PC-9 (cell line): ENCODE data around the gene ALX4. TPM values are rescaled to one million over a fixed set of nuclear protein-coding genes. Genes with fewer than 3 reads are reported as not detected.

Experiments used
- BruUV-seq: library from RNA; stranded (reverse); fragments of 400-500 nt; replicated peaks from 2 replicates; lab custom pipeline; 2021; lab: Mats Ljungman, UMichigan
- CTCF ChIA-PET: fragments of 300-600 bp; sonication (Branson Sonifier 250); formaldehyde crosslinking; loops from one replicate; lab custom pipeline; 2022; ENCODE audit warnings: antibody characterized with exemption; lab: Charles Lee
- POLR2A ChIA-PET: fragments of 300-600 bp; sonication (Branson Sonifier 250); formaldehyde crosslinking; loops from one replicate; lab custom pipeline; 2022; ENCODE audit warnings: antibody characterized with exemption; ENCODE audit not compliant: unreplicated experiment; lab: Charles Lee
- DNase-seq, 2 experiments: peaks; one replicate each; pipeline versions ENCODE4 v3.0.0 to v3.0.0-alpha.2; 2015 to 2022; ENCODE audit warnings: mixed read lengths in 1 of 2
- H2AFZ ChIP-seq: fragments of 200-600 bp; sonication (generic); 2 replicates; pipeline ENCODE4 v1.8.1; 2017; ENCODE audit warnings: antibody characterized with exemption
- H3F3A ChIP-seq: fragments of 200-600 bp; sonication (generic); 2 replicates; pipeline ENCODE4 v1.8.1; 2017; ENCODE audit warnings: antibody characterized with exemption, mild to moderate bottlenecking, low read depth; ENCODE audit not compliant: insufficient read depth
- H3K27ac ChIP-seq: fragments of 200-600 bp; sonication (generic); 2 replicates; pipeline ENCODE4 v1.6.1; 2016; ENCODE audit warnings: mixed run types
- H3K27me3 ChIP-seq: fragments of 200-600 bp; sonication (generic); 2 replicates; pipeline ENCODE4 v1.6.1; 2016; ENCODE audit warnings: low read depth, mixed run types; ENCODE audit not compliant: insufficient read depth
- H3K36me3 ChIP-seq: fragments of 200-600 bp; sonication (generic); 2 replicates; pipeline ENCODE4 v1.6.1; 2016; ENCODE audit warnings: low read depth, mixed run types
- H3K4me1 ChIP-seq: fragments of 200-600 bp; sonication (generic); replicated peaks from 2 replicates; pipeline ENCODE4 v1.6.1; 2016; ENCODE audit warnings: mixed run types; ENCODE audit not compliant: insufficient read depth
- H3K4me2 ChIP-seq: fragments of 200-600 bp; sonication (generic); 2 replicates; pipeline ENCODE4 v1.6.1; 2017; ENCODE audit warnings: mixed run types
- H3K4me3 ChIP-seq: fragments of 200-600 bp; sonication (generic); 2 replicates; pipeline ENCODE4 v1.6.1; 2016; ENCODE audit warnings: mixed run types
- H3K79me2 ChIP-seq: fragments of 200-600 bp; sonication (generic); 2 replicates; pipeline ENCODE4 v1.6.1; 2017; ENCODE audit warnings: low read depth, mixed run types
- H3K9me2 ChIP-seq: fragments of 200-600 bp; sonication (generic); 2 replicates; pipeline ENCODE4 v1.8.1; 2017; ENCODE audit warnings: mild to moderate bottlenecking; ENCODE audit not compliant: insufficient read depth
- H3K9me3 ChIP-seq: fragments of 200-600 bp; sonication (generic); 2 replicates; pipeline ENCODE4 v1.8.1; 2016; ENCODE audit warnings: low read depth; ENCODE audit not compliant: insufficient read depth
- H4K20me1 ChIP-seq: fragments of 200-600 bp; sonication (generic); 2 replicates; pipeline ENCODE4 v1.8.1; 2017; ENCODE audit not compliant: insufficient read depth
- EZH2 ChIP-seq: fragments of 200-600 bp; sonication (generic); IDR thresholded peaks from 2 replicates; pipeline ENCODE4 v1.8.0; 2017; ENCODE audit warnings: antibody characterized with exemption, low read depth
- intact Hi-C: fragments of 100-400 bp; cut with micrococcal nuclease; formaldehyde crosslinking; loops from one replicate; pipeline ENCODE4 v1.10.0; 2022; ENCODE audit not compliant: unreplicated experiment
- total RNA-seq: library from RNA; stranded (reverse); gene quantifications from 2 replicates; pipeline ENCODE4 v1.2.3, GENCODE V29; 2021
- TF ChIP-seq, protein P1 (sequence below): fragments of 200-600 bp; sonication (generic); conservative IDR thresholded peaks from 2 replicates; pipeline ENCODE4 v1.6.1; 2017; ENCODE audit warnings: mixed run types, antibody characterized with exemption, mild to moderate bottlenecking, moderate library complexity

ALX4 gene
- total RNA-seq, 1 experiment from 2014 or later: not detected

DNA sequence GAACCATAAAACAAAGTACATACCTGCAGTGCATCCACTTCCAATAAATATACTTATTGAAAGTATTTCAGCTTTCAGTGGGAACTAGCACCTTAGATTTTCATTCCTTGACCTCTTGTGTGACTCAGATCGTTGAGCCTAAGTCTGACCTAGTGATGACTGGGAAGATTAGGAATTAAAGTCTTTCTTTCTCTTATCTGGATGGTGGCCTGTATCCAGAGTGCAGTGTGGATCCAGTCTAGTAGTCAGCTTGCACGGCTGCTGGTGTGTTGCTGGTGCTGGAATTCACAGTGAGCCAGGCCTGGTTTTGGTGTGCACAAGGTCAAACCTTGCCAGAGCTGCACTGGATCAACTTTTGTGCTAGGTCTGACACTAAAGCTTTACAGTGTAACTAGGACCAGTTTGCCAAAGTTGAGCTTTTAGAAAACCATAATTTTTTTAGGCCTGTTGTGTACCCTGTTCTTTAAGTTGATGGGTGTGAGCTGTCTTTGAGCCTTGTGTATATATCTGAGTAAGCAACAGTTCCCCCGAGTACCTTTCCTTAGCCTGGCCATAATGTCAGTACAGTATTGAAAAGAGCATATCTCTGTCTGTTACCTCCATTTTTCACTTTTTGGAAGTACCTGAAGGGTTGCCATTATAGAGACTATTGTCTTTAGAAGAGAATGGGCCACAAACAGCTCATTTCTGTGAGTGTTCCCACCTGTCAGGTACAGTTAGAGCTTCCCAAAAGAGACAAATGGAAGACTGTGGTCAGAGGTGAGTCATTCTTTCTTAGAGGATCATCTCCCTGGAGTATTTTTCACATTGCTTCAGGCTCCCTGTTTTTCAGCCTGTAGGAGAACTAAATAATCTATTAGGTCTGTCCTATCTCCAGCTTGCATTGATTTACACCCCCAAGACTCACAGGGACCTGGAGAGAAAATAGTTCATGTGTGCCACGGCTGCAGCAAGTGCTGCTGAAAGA lies 89.8 kb downstream of the ALX4 start:
- Histone ChIP-seq H3F3A (no peaks in the 10 kb centered on the region; the same call in 1 of the 2 replicates), H3K4me3 (no peak overlapping the region), H3K9me3 (no peaks in the 10 kb centered on the region), H3K36me3 (no peaks in the 10 kb centered on the region), H3K27me3 (no peaks in the 10 kb centered on the region), H3K4me1 (no peaks in the 10 kb centered on the region), H2AFZ (no peak overlapping the region), H4K20me1 (no peaks in the 10 kb centered on the region; the same call in 1 of the 2 replicates), H3K79me2 (no peaks in the 10 kb centered on the region), H3K9me2 (no peaks in the 10 kb centered on the region), H3K4me2 (no peak overlapping the region), H3K27ac (no peak overlapping the region)
- ChIA-PET CTCF (no interaction called here), POLR2A (no interaction called here)
- intact Hi-C loops: no loop called here
- TF ChIP-seq, protein P1, sequence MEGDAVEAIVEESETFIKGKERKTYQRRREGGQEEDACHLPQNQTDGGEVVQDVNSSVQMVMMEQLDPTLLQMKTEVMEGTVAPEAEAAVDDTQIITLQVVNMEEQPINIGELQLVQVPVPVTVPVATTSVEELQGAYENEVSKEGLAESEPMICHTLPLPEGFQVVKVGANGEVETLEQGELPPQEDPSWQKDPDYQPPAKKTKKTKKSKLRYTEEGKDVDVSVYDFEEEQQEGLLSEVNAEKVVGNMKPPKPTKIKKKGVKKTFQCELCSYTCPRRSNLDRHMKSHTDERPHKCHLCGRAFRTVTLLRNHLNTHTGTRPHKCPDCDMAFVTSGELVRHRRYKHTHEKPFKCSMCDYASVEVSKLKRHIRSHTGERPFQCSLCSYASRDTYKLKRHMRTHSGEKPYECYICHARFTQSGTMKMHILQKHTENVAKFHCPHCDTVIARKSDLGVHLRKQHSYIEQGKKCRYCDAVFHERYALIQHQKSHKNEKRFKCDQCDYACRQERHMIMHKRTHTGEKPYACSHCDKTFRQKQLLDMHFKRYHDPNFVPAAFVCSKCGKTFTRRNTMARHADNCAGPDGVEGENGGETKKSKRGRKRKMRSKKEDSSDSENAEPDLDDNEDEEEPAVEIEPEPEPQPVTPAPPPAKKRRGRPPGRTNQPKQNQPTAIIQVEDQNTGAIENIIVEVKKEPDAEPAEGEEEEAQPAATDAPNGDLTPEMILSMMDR: no peak
- no peak for TF ChIP-seq EZH2
- no TSS peak for BruUV-seq
- no peak for DNase-seq

DNA sequence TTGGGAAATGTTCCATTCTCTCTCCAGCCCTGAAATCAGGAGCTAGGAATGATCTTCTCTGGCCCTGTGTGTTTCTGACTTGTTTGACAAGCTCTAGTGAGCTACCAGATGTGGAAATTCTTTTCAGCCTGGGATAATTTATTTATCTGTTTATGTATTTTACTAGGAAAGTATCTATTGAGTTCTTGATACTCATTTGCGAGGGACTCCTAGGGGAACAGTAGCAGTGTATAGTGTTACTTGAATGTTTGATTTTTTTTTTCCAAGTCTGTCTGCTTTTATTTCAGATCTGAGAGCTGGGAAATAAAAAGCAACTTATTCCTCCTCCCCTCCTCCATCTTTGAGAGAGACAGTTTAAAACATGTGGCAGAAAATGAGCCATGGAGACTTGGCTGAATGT lies 92.5 kb downstream of the ALX4 start:
- H3K9me3 ChIP-seq: no peaks in the 10 kb centered on the region
- no peak overlapping the region for H2AFZ ChIP-seq
- no peaks in the 10 kb centered on the region; the same call in 1 of the 2 replicates for H4K20me1 ChIP-seq
- H3K9me2 ChIP-seq: peaks cover 4% of the 10 kb centered on the region; the same call in 1 of the 2 replicates
- no peak for DNase-seq
- TF ChIP-seq, protein P1: no peak
- TF ChIP-seq EZH2: no peak
- no peak overlapping the region for H3K4me2 ChIP-seq
- H3K36me3 ChIP-seq: no peaks in the 10 kb centered on the region
- ChIA-PET CTCF (interaction anchor here (0.6 kb wide), 1 partner anchor 1589 kb away, joined by 4 read pairs; no protein-coding TSS in a partner anchor), POLR2A (interaction anchor here (0.7 kb wide), 1 partner anchor 57 kb away, joined by 3 read pairs; no protein-coding TSS in a partner anchor)
- H3K27ac ChIP-seq: no peak overlapping the region
- no peaks in the 10 kb centered on the region for H3K27me3 ChIP-seq
- H3K79me2 ChIP-seq: no peaks in the 10 kb centered on the region
- intact Hi-C loops: no loop called here
- no TSS peak for BruUV-seq
- H3K4me3 ChIP-seq: no peak overlapping the region
- no peaks in the 10 kb centered on the region for H3K4me1 ChIP-seq
- H3F3A ChIP-seq: no peaks in the 10 kb centered on the region; the same call in 1 of the 2 replicates

DNA sequence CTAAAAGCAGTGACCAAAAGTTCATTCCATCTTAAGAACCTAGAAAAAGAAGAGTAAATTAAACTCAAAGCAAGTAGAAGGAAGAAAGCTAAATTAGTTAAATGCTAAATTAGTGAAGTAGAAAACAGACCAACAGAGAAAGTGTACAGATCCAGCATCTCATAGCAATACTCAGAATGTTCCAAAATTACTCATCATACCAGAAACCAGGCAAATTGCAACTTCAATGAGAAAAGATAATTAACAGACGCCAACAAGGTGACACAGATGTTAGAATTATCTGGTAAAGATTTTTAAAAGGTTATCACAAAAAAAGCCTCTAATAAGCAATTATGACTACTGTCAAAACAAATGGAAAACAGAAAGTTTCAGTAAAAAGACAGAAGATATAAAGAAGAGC lies 96.8 kb downstream of the ALX4 start:
- Histone ChIP-seq H4K20me1 (no peaks in the 10 kb centered on the region), H2AFZ (no peak overlapping the region), H3K36me3 (0 out of 2 replicates have a peak, but pooled peaks cover 7% of the 10 kb centered on the region), H3K79me2 (no peaks in the 10 kb centered on the region), H3K27ac (no peak overlapping the region), H3K9me2 (peaks cover 4% of the 10 kb centered on the region; the same call in 1 of the 2 replicates), H3K4me2 (no peak overlapping the region), H3K4me3 (no peak overlapping the region), H3K27me3 (no peaks in the 10 kb centered on the region), H3K4me1 (no peaks in the 10 kb centered on the region), H3K9me3 (no peaks in the 10 kb centered on the region), H3F3A (no peaks in the 10 kb centered on the region; the same call in 1 of the 2 replicates)
- POLR2A ChIA-PET: no interaction called here
- no peak for DNase-seq
- intact Hi-C loops: no loop called here
- no TSS peak for BruUV-seq
- TF ChIP-seq, protein P1: no peak
- TF ChIP-seq EZH2: no peak
- CTCF ChIA-PET: no interaction called here
